ENCODE data around the gene LRCH4. TPM values are rescaled to one million over a fixed set of nuclear protein-coding genes. Genes with fewer than 3 reads are reported as not detected.

LRCH4 gene
- total RNA-seq, 4 donors from 2014 or later: 28.0 to 73.6 (median 51.3) TPM

DNA sequence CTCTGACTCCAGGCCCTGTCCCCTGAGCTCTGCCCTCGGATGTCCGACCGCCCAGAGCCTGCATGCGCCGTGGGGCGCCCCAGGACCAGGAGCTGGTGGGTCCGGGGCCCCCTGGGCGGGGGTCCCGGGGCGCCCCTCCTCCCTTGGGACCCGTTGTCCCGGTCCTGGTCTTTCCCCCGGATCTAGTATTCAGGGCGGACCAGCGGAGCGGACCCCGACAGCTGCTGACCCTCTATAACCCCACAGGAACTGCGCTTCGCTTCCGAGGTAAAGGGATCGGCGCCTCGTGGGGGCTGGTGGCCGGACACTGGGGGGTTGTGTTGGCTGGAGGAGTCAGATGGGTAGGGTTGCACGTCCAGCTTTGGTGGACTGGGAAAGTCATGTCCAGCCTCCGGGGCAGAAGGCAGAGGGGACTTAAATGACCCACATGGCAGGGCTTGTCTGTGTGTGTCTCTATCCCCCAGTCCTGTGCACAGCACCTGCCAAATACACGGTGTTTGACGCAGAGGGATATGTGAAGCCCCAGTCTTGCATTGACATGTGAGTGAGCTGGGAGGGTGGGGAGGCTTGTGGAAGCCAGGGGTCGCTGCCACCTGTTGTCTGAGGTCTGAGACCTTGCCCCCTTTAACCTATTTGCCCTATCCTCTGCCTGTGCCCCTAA is 26.9 kb upstream of the LRCH4 start:
- TF ChIP-seq, protein P1, sequence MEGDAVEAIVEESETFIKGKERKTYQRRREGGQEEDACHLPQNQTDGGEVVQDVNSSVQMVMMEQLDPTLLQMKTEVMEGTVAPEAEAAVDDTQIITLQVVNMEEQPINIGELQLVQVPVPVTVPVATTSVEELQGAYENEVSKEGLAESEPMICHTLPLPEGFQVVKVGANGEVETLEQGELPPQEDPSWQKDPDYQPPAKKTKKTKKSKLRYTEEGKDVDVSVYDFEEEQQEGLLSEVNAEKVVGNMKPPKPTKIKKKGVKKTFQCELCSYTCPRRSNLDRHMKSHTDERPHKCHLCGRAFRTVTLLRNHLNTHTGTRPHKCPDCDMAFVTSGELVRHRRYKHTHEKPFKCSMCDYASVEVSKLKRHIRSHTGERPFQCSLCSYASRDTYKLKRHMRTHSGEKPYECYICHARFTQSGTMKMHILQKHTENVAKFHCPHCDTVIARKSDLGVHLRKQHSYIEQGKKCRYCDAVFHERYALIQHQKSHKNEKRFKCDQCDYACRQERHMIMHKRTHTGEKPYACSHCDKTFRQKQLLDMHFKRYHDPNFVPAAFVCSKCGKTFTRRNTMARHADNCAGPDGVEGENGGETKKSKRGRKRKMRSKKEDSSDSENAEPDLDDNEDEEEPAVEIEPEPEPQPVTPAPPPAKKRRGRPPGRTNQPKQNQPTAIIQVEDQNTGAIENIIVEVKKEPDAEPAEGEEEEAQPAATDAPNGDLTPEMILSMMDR (IDR thresholded peaks at IDR 0.05; ENCODE audit: low read depth): no peak

DNA sequence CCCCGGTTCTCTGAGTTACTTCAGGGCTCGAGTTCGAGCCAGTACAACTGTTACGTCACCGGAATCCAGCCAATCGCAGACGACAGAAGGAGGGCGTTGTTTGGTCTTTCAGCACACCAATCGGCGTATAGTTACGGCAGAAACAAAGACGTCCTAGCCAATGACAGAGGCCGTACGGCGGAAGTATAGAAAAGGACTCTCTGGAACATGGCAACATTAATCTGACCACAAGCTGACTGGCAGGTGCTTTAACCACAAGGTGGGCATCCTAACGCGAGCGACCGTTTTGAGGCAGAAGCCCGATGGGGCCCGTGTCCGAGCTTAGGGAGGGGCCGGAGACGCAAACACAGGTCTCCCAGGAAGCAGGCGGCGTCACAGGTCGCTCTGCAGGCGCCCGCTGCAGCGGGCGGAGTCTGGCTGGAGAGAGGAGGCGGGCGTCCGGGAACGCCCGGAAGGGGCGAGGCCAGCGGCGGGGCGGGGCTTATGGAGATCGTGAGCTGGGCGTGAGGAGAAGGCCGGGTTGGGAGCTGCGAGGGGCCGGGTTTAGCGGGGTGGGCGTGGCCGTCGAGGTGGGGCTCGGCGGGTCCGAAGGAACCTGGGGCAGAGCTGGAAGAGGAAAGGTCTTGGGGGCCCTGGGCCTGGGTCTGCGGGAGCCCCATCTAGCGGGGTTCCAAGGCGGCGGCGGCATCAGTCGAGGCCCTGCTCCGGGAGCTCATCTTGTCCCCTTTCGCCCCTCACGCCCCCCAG is 26.2 kb upstream of the LRCH4 start, which contains the start of gene MOSPD3:
MOSPD3 (plus strand) TSS at position 558 of the 747 bp plus-strand sequence. CDS start 252 bp downstream, outside the sequence.
- TF ChIP-seq, protein P1 (IDR thresholded peaks at IDR 0.05; ENCODE audit: low read depth): no peak

DNA sequence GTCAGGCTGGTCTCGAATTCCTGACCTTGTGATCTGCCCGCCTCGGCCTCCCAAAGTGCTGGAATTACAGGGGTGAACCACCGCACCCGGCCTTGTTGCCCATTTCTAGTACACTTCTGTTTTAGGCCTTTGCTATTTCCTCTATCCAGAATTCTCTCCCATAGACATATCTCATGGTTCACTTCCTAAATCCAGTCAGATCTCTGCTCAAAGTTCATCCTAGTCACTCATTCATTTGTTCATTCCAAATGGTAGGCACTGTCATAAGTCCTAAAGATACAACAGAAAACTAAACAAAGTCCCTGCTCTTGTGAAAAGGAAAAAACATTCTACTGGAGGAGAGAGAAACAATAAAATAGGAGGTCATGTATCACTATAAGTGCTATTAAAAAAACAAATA is 24.0 kb upstream of the LRCH4 start:
- TF ChIP-seq, protein P1 (IDR thresholded peaks at IDR 0.05; ENCODE audit: low read depth): no peak

DNA sequence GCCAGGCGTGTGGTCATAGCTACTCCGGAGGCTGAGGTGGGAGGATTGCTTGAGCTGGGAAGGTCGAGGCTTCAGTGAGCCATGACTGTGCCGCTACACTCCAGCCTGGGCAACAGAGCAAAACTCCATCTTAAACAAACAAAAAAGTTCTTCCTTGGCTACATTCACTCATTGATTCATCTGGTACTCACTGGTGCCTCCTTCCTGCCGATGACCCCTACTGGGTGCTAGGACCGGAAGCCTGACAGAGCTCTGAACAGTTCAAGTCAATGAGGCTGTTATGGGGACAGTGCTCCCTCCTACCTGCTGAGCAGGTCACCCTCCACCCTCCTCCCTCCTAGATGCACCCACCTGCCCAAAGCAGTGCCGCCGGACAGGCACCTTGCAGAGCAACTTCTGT is 21.2 kb upstream of the LRCH4 start:
- TF ChIP-seq, protein P1 (IDR thresholded peaks at IDR 0.05; ENCODE audit: low read depth): no peak

DNA sequence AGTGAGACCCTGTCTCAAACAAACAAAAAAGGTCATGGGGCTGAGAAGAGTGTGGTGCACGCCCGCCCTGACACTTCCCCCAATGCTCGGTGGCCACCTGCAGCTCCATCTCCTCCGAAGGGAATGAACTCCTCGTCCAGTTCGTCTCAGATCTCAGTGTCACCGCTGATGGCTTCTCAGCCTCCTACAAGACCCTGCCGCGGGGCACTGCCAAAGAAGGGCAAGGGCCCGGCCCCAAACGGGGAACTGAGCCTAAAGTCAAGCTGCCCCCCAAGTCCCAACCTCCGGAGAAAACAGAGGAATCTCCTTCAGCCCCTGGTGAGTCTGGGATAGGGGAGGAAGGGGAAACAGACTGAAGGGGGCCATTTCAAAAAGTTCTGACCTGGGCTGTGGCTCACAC is 20.4 kb upstream of the LRCH4 start:
- TF ChIP-seq, protein P1 (IDR thresholded peaks at IDR 0.05; ENCODE audit: low read depth): no peak

DNA sequence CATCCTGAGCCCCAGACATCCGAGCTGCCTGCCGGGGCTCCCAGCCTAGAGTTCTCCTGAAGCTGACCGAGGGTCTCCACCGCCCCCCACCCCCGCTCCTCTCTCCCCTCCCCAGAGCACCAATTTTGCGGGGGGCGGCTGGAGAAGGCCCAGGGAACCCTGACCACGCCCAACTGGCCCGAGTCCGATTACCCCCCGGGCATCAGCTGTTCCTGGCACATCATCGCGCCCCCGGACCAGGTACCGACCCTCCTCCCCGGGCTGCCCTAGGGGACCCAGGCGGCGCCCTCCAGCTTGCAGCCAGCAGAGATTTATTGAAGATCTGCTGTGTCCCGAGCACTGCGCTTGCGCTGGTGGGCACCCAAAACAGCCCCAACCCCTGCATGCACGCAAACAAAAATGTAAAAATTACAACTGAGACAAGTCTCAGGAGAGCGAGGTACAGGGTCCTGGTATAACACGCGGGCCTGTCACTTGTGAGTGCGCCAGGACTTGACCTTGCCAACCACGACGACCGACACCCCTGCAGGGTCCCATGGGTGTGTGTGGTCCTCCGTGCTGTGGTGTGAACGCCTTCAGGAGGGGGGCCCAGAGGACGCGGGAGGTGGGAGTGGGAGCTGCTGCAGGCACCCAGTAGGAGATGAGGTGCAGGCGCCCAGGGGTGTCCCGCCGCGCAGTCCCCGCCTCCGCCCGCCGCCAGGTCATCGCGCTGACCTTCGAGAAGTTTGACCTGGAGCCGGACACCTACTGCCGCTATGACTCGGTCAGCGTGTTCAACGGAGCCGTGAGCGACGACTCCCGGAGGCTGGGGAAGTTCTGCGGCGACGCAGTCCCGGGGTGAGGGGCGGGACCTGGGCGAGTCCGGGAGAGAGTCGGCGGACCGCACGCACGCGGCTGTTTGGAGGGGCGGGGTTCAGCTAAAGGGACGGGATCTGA is 19.3 kb upstream of the LRCH4 start:
- TF ChIP-seq, protein P1 (IDR thresholded peaks at IDR 0.05; ENCODE audit: low read depth): no peak
